PFSK-1 (cell line): ENCODE measurements around the gene SP4.

Experiments used
- FOXP2 ChIP-seq: optimal IDR thresholded peaks from 2 replicates; pipeline ENCODE3; 2011; ENCODE audit warnings: borderline replicate concordance, control low read depth, inconsistent platforms; ENCODE audit not compliant: insufficient read depth; ENCODE audit errors: extremely low read length, extremely low read depth
- POLR2AphosphoS5 ChIP-seq: IDR thresholded peaks from 2 replicates; pipeline ENCODE4 v1.6.1; 2012; ENCODE audit warnings: low read depth, mild to moderate bottlenecking, control low read depth, low read length, moderate library complexity
- SIN3A ChIP-seq: IDR thresholded peaks from 2 replicates; pipeline ENCODE4 v1.6.1; 2012; ENCODE audit warnings: mild to moderate bottlenecking, low read length, moderate library complexity, borderline replicate concordance; ENCODE audit not compliant: insufficient read depth
- TAF1 ChIP-seq: IDR thresholded peaks from 2 replicates; pipeline ENCODE4 v1.6.1; 2012; ENCODE audit warnings: low read length, control low read depth, borderline replicate concordance; ENCODE audit not compliant: insufficient read depth
- TF ChIP-seq, protein P1 (sequence below), 2 experiments: IDR thresholded peaks; 2 replicates each; pipeline versions ENCODE4 v1.6.1 to v1.8.0; 2011 to 2012; ENCODE audit warnings: low read depth in 2 of 2, low read length in 2 of 2, control low read depth in 1 of 2, inconsistent platforms in 1 of 2, mild to moderate bottlenecking in 1 of 2, moderate library complexity in 1 of 2; ENCODE audit not compliant: insufficient read depth in 1 of 2

DNA sequence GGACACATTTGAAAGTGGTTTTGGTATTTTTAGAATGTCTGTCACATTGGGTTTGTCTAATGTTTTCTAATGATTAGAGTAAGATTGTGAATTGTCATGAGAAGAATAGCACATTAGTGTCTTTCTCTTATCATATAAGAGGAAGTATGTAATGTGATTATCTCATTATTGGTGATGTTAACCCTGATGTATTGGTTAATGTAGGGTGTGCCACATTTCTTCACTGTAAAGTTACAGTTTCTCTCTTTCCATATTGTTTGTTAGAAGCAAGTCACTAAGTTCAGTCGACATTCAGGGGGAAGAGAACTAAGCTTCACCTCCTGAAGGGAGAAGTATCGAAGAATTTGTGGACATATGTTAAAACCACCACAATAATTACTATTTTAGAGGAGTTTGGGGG is 58.6 kb downstream of the SP4 start:
- TF ChIP-seq SIN3A (no peak), POLR2AphosphoS5 (no peak), TAF1 (no peak), FOXP2 (no peak)
- TF ChIP-seq, protein P1, sequence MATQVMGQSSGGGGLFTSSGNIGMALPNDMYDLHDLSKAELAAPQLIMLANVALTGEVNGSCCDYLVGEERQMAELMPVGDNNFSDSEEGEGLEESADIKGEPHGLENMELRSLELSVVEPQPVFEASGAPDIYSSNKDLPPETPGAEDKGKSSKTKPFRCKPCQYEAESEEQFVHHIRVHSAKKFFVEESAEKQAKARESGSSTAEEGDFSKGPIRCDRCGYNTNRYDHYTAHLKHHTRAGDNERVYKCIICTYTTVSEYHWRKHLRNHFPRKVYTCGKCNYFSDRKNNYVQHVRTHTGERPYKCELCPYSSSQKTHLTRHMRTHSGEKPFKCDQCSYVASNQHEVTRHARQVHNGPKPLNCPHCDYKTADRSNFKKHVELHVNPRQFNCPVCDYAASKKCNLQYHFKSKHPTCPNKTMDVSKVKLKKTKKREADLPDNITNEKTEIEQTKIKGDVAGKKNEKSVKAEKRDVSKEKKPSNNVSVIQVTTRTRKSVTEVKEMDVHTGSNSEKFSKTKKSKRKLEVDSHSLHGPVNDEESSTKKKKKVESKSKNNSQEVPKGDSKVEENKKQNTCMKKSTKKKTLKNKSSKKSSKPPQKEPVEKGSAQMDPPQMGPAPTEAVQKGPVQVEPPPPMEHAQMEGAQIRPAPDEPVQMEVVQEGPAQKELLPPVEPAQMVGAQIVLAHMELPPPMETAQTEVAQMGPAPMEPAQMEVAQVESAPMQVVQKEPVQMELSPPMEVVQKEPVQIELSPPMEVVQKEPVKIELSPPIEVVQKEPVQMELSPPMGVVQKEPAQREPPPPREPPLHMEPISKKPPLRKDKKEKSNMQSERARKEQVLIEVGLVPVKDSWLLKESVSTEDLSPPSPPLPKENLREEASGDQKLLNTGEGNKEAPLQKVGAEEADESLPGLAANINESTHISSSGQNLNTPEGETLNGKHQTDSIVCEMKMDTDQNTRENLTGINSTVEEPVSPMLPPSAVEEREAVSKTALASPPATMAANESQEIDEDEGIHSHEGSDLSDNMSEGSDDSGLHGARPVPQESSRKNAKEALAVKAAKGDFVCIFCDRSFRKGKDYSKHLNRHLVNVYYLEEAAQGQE (IDR thresholded peaks at IDR 0.05; ENCODE audit: insufficient read depth in 1 of 2, low read depth in 2 of 2, low read length in 2 of 2), result no peak
